Neutrophil (primary cell): ENCODE results near the gene IRF5.
A peak's percentile ranks its signal among the peaks of the same experiment; 100 is the strongest.

Experiments used
- H3K27ac ChIP-seq: fragments of 200-600 bp; sonication (generic); 2 replicates; pipeline ENCODE4 v1.5.1; 2016; ENCODE audit warnings: mild to moderate bottlenecking, moderate library complexity
- H3K27me3 ChIP-seq: fragments of 200-600 bp; sonication (generic); 2 replicates; pipeline ENCODE4 v1.6.0; 2016; ENCODE audit warnings: mild to moderate bottlenecking
- H3K36me3 ChIP-seq: fragments of 200-600 bp; sonication (generic); 2 replicates; pipeline ENCODE4 v1.5.1; 2017
- H3K4me1 ChIP-seq, 2 experiments: fragments of 200-600 bp in 1 of 2; sonication (generic) in 1 of 2; 1 replicate in 1 of 2; 2 replicates in 1 of 2; pipeline versions ENCODE4 v1.5.1 to v1.6.1; 2013 to 2016; ENCODE audit warnings: low read depth in 1 of 2, low read length in 1 of 2, mild to moderate bottlenecking in 1 of 2, moderate library complexity in 1 of 2; ENCODE audit not compliant: control insufficient read depth in 1 of 2, insufficient read depth in 1 of 2
- H3K4me3 ChIP-seq, 2 experiments: fragments of 200-600 bp in 1 of 2; sonication (generic) in 1 of 2; 1 replicate in 1 of 2; 2 replicates in 1 of 2; pipeline ENCODE4 v1.5.1; 2013 to 2016; ENCODE audit warnings: low read depth in 1 of 2, low read length in 1 of 2, mild to moderate bottlenecking in 1 of 2, moderate library complexity in 1 of 2
- H3K9me3 ChIP-seq: fragments of 200-600 bp; sonication (generic); 2 replicates; pipeline ENCODE4 v1.5.1; 2016
- CTCF ChIP-seq: fragments of 200-600 bp; sonication (generic); IDR thresholded peaks from 2 replicates; pipeline ENCODE4 v1.5.1; 2016; ENCODE audit warnings: antibody characterized with exemption

IRF5 gene

GRCh38 chr7:128944487-128945236, 6.9 kb downstream of the IRF5 start:
- no peaks in the 10 kb centered on the region for H3K27me3 ChIP-seq
- TF ChIP-seq CTCF: no peak
- peaks cover 35 to 36% of the 10 kb centered on the region in 2 experiments for H3K4me1 ChIP-seq
- H3K4me3 ChIP-seq: no peak overlapping the region
- no peaks in the 10 kb centered on the region for H3K9me3 ChIP-seq
- H3K36me3 ChIP-seq: peaks cover 47% of the 10 kb centered on the region
- no peak overlapping the region for H3K27ac ChIP-seq

GRCh38 chr7:128945668-128946366, 8.1 kb downstream of the IRF5 start:
- Histone ChIP-seq H3K9me3 (no peaks in the 10 kb centered on the region), H3K27me3 (no peaks in the 10 kb centered on the region), H3K4me1 (peaks cover 23 to 24% of the 10 kb centered on the region in 2 experiments), H3K4me3 (no peak overlapping the region), H3K27ac (no peak overlapping the region), H3K36me3 (peaks cover 58% of the 10 kb centered on the region)
- TF ChIP-seq CTCF: no peak

- H3K36me3 ChIP-seq: peaks cover 69% of the 10 kb centered on the region
- no peaks in the 10 kb centered on the region for H3K27me3 ChIP-seq
- peaks cover 14 to 16% of the 10 kb centered on the region in 2 experiments for H3K4me1 ChIP-seq
- no peak overlapping the region for H3K27ac ChIP-seq
- H3K4me3 ChIP-seq: no peak overlapping the region
- no peak for TF ChIP-seq CTCF
- H3K9me3 ChIP-seq: no peaks in the 10 kb centered on the region
Measured at GRCh38 chr7:128946936-128947830, 9.5 kb downstream of the IRF5 start.

GRCh38 chr7:128947854-128948253, 10.1 kb downstream of the IRF5 start:
- no peak for TF ChIP-seq CTCF
- no peaks in the 10 kb centered on the region for H3K27me3 ChIP-seq
- H3K4me1 ChIP-seq: peaks cover 14 to 16% of the 10 kb centered on the region in 2 experiments
- no peak overlapping the region for H3K4me3 ChIP-seq
- H3K36me3 ChIP-seq: peaks cover 76% of the 10 kb centered on the region
- H3K9me3 ChIP-seq: no peaks in the 10 kb centered on the region
- no peak overlapping the region for H3K27ac ChIP-seq

- TF ChIP-seq CTCF: no peak
- no peaks in the 10 kb centered on the region for H3K9me3 ChIP-seq
- peaks cover 14 to 16% of the 10 kb centered on the region in 2 experiments for H3K4me1 ChIP-seq
- H3K36me3 ChIP-seq: peaks cover 82% of the 10 kb centered on the region
- no peak overlapping the region for H3K4me3 ChIP-seq
- no peaks in the 10 kb centered on the region for H3K27me3 ChIP-seq
- peak overlapping the region; percentile 52 for H3K27ac ChIP-seq
Measured at GRCh38 chr7:128948312-128948973, 10.7 kb downstream of the IRF5 start.
